Measurements from ENCODE around the gene KRTAP23-1. TPM values are rescaled to one million over a fixed set of nuclear protein-coding genes. Genes with fewer than 3 reads are reported as not detected.

KRTAP23-1 gene
- total and polyA plus RNA-seq, 2 of the 8 experiments (the other 6 are each of a cell fraction or from before 2014, with no cell fraction given): not detected

- TF ChIP-seq CHD7 (IDR thresholded peaks at IDR 0.05; ENCODE audit: insufficient replicate concordance, low read length): no peak
- no peak for TF ChIP-seq JUN (IDR thresholded peaks at IDR 0.05; ENCODE audit: low read depth, low read length)
- no peak for TF ChIP-seq RXRA (IDR thresholded peaks at IDR 0.05; ENCODE audit: insufficient read depth, low read depth, low read length)
- TF ChIP-seq SP4 (IDR thresholded peaks at IDR 0.05; ENCODE audit: low read length): no peak
Measured at GRCh38 chr21:30395731-30396130, 47.3 kb upstream of the KRTAP23-1 start, which contains the start of gene KRTAP13-1 (continued).

Measured in H1 (cell line).